GM12878 (cell line): ENCODE measurements around the gene ZNF692. TPM values are rescaled to one million over a fixed set of nuclear protein-coding genes. Genes with fewer than 3 reads are reported as not detected.

Source experiments
- ATAC-seq: fragments of 200-7000 bp; cut with Tn5 transposase; 3 replicates; pipeline ENCODE4 v1.9.1; 2020; ENCODE audit warnings: mild to moderate bottlenecking, moderate library complexity
- BruUV-seq: library from RNA; stranded (reverse); fragments of 400-500 nt; replicated peaks from 2 replicates; lab custom pipeline; 2021; lab: Mats Ljungman, UMichigan
- CTCF ChIA-PET: fragments of 300-600 bp; sonication (Branson Sonifier 250); formaldehyde crosslinking; extraction: SDS; loops from one replicate; lab custom pipeline; 2021; ENCODE audit warnings: inconsistent platforms; lab: Yijun Ruan, JAX
- POLR2A ChIA-PET: fragments of 350-600 bp; formaldehyde crosslinking; extraction: SDS; loops from one replicate; lab custom pipeline; 2021; ENCODE audit warnings: inconsistent platforms; lab: Charles Lee
- RAD21 ChIA-PET: fragments of 300-600 bp; sonication (Branson Sonifier 250); formaldehyde crosslinking; loops from one replicate; lab custom pipeline; 2023; ENCODE audit warnings: antibody characterized with exemption; ENCODE audit not compliant: unreplicated experiment; lab: Charles Lee
- SMC1A ChIA-PET: fragments of 300-600 bp; sonication (Branson Sonifier 250); formaldehyde crosslinking; loops from one replicate; lab custom pipeline; 2023; ENCODE audit not compliant: unreplicated experiment, uncharacterized antibody; lab: Charles Lee
- DNase-seq: peaks from one replicate; pipeline ENCODE4 v3.0.0-alpha.2; 2011; ENCODE audit warnings: low read depth, low spot score
- FAIRE-seq: peaks from 3 replicates; lab custom pipeline; 2011; peaks lifted over from hg19 to GRCh38; lab: Jason Lieb, UNC
- H2AFZ ChIP-seq: 2 replicates; pipeline ENCODE4 v1.6.0; 2011; ENCODE audit warnings: low read depth, low read length, control low read depth; ENCODE audit not compliant: control insufficient read depth
- H3K27ac ChIP-seq: 2 replicates; pipeline ENCODE4 v1.5.1; 2011; ENCODE audit warnings: control low read depth; ENCODE audit not compliant: control insufficient read depth, insufficient read depth
- H3K27me3 ChIP-seq, 2 experiments: replicated peaks in 1 of 2; 2 replicates each; pipeline versions ENCODE4 v1.6.0 to v1.6.1; 2011; ENCODE audit warnings: low read length in 1 of 2; ENCODE audit not compliant: control insufficient read depth in 2 of 2, insufficient read depth in 2 of 2
- H3K36me3 ChIP-seq, 2 experiments: 2 replicates each; pipeline ENCODE4 v1.5.1; 2011; ENCODE audit warnings: low read length in 1 of 2; ENCODE audit not compliant: control insufficient read depth in 2 of 2, insufficient read depth in 2 of 2
- H3K4me1 ChIP-seq: 2 replicates; pipeline ENCODE4 v1.6.1; 2011; ENCODE audit warnings: mild to moderate bottlenecking, low read length, moderate library complexity, mixed read lengths; ENCODE audit not compliant: control insufficient read depth, insufficient read depth
- H3K4me2 ChIP-seq: 2 replicates; pipeline ENCODE4 v1.6.0; 2011; ENCODE audit warnings: control low read depth; ENCODE audit not compliant: control insufficient read depth, insufficient read depth
- H3K4me3 ChIP-seq: fragments of 200-600 bp; sonication (generic); 2 replicates; pipeline ENCODE4 v1.5.1; 2016
- H3K79me2 ChIP-seq: 2 replicates; pipeline ENCODE4 v1.6.0; 2011; ENCODE audit warnings: low read length; ENCODE audit not compliant: control insufficient read depth, insufficient read depth
- H3K9ac ChIP-seq: 2 replicates; pipeline ENCODE4 v1.8.0; 2011; ENCODE audit warnings: low read length, control low read depth, mixed read lengths; ENCODE audit not compliant: control insufficient read depth, insufficient read depth
- H3K9me3 ChIP-seq: replicated peaks from 3 replicates; pipeline ENCODE4 v1.5.1; 2011; ENCODE audit warnings: mild to moderate bottlenecking, low read length; ENCODE audit not compliant: control insufficient read depth, insufficient read depth
- H4K20me1 ChIP-seq: 2 replicates; pipeline ENCODE4 v1.6.0; 2011; ENCODE audit not compliant: control insufficient read depth, insufficient read depth
- BCL11A ChIP-seq: IDR thresholded peaks from 2 replicates; pipeline ENCODE4 v1.6.1; 2011; ENCODE audit warnings: low read depth, low read length
- BMI1 ChIP-seq: fragments of 450-650 bp; IDR thresholded peaks from 2 replicates; pipeline ENCODE4 v1.6.1; 2016; ENCODE audit warnings: mild to moderate bottlenecking, moderate library complexity, borderline replicate concordance
- CBX5 ChIP-seq: sonication (generic); IDR thresholded peaks from 2 replicates; pipeline ENCODE4 v1.6.1; 2016; ENCODE audit warnings: low read depth, moderate library complexity, mild to moderate bottlenecking, inconsistent platforms
- CHD1 ChIP-seq: IDR thresholded peaks from 2 replicates; pipeline ENCODE4 v1.6.1; 2012; ENCODE audit warnings: low read depth, low read length, improper control_type of control experiment
- KAT2A ChIP-seq: conservative IDR thresholded peaks from 2 replicates; pipeline ENCODE4 v1.6.1; 2011; ENCODE audit warnings: low read depth, low read length; ENCODE audit not compliant: control insufficient read depth
- RUNX3 ChIP-seq: IDR thresholded peaks from 2 replicates; pipeline ENCODE4 v1.6.1; 2012; ENCODE audit warnings: low read length, inconsistent platforms
- SREBF1 ChIP-seq: IDR thresholded peaks from 2 replicates; pipeline ENCODE4 v1.6.1; 2012; ENCODE audit warnings: mild to moderate bottlenecking, low read length
- ZSCAN29 ChIP-seq: fragments of 450-650 bp; IDR thresholded peaks from 2 replicates; pipeline ENCODE4 v1.6.1; 2017; ENCODE audit warnings: mild to moderate bottlenecking, moderate library complexity
- WGBS: methylation state at CpG from one replicate; pipeline ENCODE4 v1.1.6; 2016; ENCODE audit warnings: low lambda C conversion rate; ENCODE audit not compliant: insufficient replicate concordance, insufficient coverage; ENCODE audit errors: missing lambda C conversion rate; 5-methylcytosine and 5-hydroxymethylcytosine counted together
- in situ Hi-C: fragments of 300-500 bp; cut with MboI; formaldehyde crosslinking; loops from 9 replicates; pipeline ENCODE4 v1.14.3; 2018; ENCODE audit warnings: mixed read lengths
- intact Hi-C: fragments of 100-400 bp; cut with micrococcal nuclease; formaldehyde crosslinking; loops from one replicate; pipeline ENCODE4 v1.14.2; 2022; ENCODE audit not compliant: unreplicated experiment
- polyA plus RNA-seq, 11 experiments: library from polyadenylated mRNA; depleted of rRNA in 4 of 11; unstranded in 6 of 11; stranded (reverse) in 5 of 11; fragments of >200 nt; fragmentation: Nextera tagmentation in 4 of 11; fragmentation: Illumina TruSeq in 1 of 11; extraction: Ambion mirVana in 4 of 11; extraction: Trizol in 1 of 11; gene quantifications; 1 replicate in 1 of 11; 2 replicates in 10 of 11; pipeline versions ENCODE4 v1.2.1 to v1.2.3, GENCODE V29; 2011 to 2016; ENCODE audit warnings: inconsistent platforms in 2 of 11, missing spikeins in 2 of 11, low read depth in 1 of 11
- total RNA-seq, 4 experiments: library from RNA; depleted of rRNA in 3 of 4; stranded (reverse); fragments of >200 nt in 3 of 4; fragmentation: Illumina TruSeq in 1 of 4; extraction: Trizol in 1 of 4; gene quantifications; 2 replicates each; pipeline versions ENCODE4 v1.2.1 to v1.2.3, GENCODE V29; 2013 to 2021

ZNF692 gene
- total and polyA plus RNA-seq, 10 of the 15 experiments (the other 5 are each of a cell fraction or from before 2014, with no cell fraction given), result 5.3 to 76.6 (median 36.9) TPM

DNA sequence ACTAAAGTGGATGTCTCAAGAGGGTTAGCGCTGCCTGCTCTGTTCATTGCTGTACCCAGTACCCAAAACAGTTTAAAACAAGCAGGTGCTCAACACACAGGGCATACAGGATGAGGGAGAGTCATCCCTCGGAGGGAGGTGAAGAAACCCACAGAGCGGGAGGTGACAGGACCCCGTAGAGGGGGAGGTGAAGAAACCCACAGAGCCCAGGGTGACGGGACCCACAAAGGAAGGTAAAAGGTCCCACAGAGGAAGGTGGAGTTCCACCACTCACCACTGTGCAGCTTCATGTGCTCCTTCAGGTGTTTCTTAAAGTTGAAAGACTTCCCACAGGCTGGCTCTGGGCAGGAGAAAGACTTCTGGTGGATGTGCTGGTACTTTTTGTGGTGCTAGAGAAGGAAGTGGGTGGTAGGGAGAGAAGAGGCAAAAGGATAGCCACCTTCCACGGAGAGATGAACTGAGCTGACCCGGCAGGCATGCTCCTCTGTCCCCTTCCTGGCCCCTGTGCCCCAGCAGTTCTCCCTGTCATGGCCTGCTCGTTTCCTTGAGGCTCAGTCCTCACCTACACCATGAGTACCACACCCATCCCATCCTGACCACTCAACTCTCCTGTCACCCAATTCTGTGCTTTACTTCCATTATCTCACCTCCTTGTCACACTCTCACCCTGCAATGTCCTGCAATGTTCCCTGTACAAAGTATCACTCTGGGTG is 5.1 kb downstream of the ZNF692 start:
- DNase-seq (no peak), ATAC-seq (no peak), FAIRE-seq (no peak)
- peaks cover 17% of the 10 kb centered on the region for H3K4me1 ChIP-seq
- H3K4me2 ChIP-seq, result no peak overlapping the region
- H3K4me3 ChIP-seq, result no peak overlapping the region
- H2AFZ ChIP-seq, result no peak overlapping the region
- no peaks in the 10 kb centered on the region for H3K9me3 ChIP-seq
- SMC1A ChIA-PET, result no interaction called here
- RAD21 ChIA-PET, result no interaction called here
- H4K20me1 ChIP-seq, result no peaks in the 10 kb centered on the region
- H3K9ac ChIP-seq, result no peak overlapping the region
- 77% methylated on average over 8 of the region's 8 CpGs for WGBS
- TF ChIP-seq BCL11A (no peak), KAT2A (no peak), RUNX3 (no peak), BMI1 (no peak), SREBF1 (no peak), CBX5 (no peak), CHD1 (no peak), ZSCAN29 (no peak)
- POLR2A ChIA-PET, result no interaction called here
- no TSS peak for BruUV-seq
- intact Hi-C loops, result no loop called here
- CTCF ChIA-PET, result interaction anchor here (8.9 kb wide), 1 partner anchor 16 kb away, joined by 60 read pairs; the partner anchor contains the start of gene ZNF672
- no peaks in the 10 kb centered on the region for H3K27me3 ChIP-seq
- peaks cover 23% of the 10 kb centered on the region for H3K79me2 ChIP-seq
- no peak overlapping the region for H3K27ac ChIP-seq
- in situ Hi-C loops, result no loop called here
- H3K36me3 ChIP-seq, result peaks cover 17 to 24% of the 10 kb centered on the region in 2 experiments; a peak in 3 of 4 replicates
